ENCODE data around the gene TMEM14C.

DNA sequence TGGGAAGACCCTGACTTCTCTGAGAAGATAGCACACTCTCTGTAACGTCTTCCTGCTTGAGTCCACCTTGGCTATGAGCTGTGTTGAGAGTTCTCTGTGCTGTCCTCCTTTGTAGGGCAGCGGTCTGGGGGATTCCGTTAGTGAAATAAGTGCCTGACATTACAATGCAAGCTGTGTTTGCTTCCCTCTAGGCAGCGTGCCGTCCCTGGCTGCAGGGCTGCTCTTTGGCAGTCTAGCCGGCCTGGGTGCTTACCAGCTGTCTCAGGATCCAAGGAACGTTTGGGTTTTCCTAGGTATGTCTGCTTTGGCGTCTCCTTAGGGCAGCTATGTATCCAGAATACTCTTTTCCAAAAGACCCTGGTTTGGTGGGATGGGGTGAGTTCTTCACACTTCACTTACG lies 2.8 kb downstream of the TMEM14C start:
- TF ChIP-seq CTCF (IDR thresholded peaks at IDR 0.05 in 4 of 5, conservative IDR thresholded peaks at IDR 0.05 in 1 of 5) (no peak), POLR2A (IDR thresholded peaks at IDR 0.05) (no peak)

Data from gastrocnemius medialis (tissue), 4 donors.